Activated CD4-positive, alpha-beta memory T cell treated with anti-CD3 and anti-CD28 coated beads, Interleukin-2, amount 10 ng/mL, durations not matched to agents 7 days and 5 days (primary cell): Measurements from ENCODE around the gene PIF1. TPM values are rescaled to one million over a fixed set of nuclear protein-coding genes. Genes with fewer than 3 reads are reported as not detected.
"Not testable (repeated sequence)": the region's sequence is repeated elsewhere in the genome, so short reads cannot be mapped to it uniquely, and the experiment has no call there.

ENCODE experiments used
- CTCF ChIA-PET: fragments of 350-600 bp; sonication (Branson Sonifier 250); formaldehyde crosslinking; loops from one replicate; lab custom pipeline; 2021; ENCODE audit warnings: antibody characterized with exemption, inconsistent platforms; lab: Charles Lee
- POLR2A ChIA-PET: fragments of 350-600 bp; sonication (Branson Sonifier 250); formaldehyde crosslinking; loops from one replicate; lab custom pipeline; 2021; ENCODE audit warnings: antibody characterized with exemption; lab: Charles Lee
- DNase-seq: peaks from one replicate; pipeline ENCODE4 v3.0.0-alpha.2; 2020
- H3K27ac Mint-ChIP-seq: one replicate; pipeline ENCODE4 v1.8.0; 2021; ENCODE audit warnings: mild to moderate bottlenecking, mixed read lengths
- H3K27me3 Mint-ChIP-seq: one replicate; pipeline ENCODE4 v1.8.0; 2021; ENCODE audit warnings: mixed read lengths
- H3K36me3 Mint-ChIP-seq: one replicate; pipeline ENCODE4 v1.8.0; 2021; ENCODE audit warnings: low read depth, mixed read lengths
- H3K4me1 Mint-ChIP-seq: one replicate; pipeline ENCODE4 v1.8.0; 2021; ENCODE audit warnings: mixed read lengths
- H3K4me3 Mint-ChIP-seq: one replicate; pipeline ENCODE4 v1.8.0; 2021; ENCODE audit warnings: mild to moderate bottlenecking, mixed read lengths
- H3K9me3 Mint-ChIP-seq: one replicate; pipeline ENCODE4 v1.8.0; 2021; ENCODE audit warnings: mixed read lengths
- total RNA-seq, 2 experiments: library from RNA; stranded (reverse); gene quantifications; one replicate each; pipeline ENCODE4 v1.2.3, GENCODE V29; 2021

The PIF1 gene
- total RNA-seq, 2 experiments from 2014 or later: 46.1 to 49.1 TPM

DNA sequence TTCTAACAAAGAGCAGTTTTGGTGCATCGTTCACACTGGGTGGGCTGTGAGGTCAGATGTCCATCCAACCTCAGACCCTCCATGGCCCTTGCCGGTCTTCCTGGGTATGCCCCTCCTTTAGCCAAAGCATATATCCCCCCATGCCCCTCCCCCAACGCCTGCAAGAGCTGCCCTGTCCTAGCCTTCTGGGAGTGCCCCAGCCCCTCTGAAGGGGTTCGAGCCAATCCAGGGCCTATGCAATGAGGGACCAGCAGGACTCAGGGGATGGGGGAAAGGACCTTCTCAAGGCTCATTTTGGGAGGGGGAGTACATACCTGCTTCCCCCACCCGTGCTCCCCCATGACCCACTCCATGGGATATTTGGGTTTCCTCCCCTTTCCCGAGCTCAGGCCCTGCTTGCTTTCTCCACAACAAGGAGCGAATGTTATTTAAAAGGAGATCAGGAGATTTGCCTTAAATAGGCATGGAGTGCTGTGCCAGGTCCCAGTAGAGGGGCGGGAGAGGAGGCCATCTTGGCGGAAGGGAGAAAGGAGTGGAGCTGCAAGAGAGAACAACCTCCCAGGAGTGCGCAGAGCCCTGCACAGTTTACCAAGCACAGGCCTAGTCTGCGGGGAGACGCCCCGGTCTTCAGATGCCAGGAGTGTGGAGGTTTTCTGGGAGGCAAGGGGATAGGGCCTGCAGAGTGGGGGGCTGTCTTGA is 18.2 kb downstream of the PIF1 start:
- no peak for DNase-seq
- ChIA-PET CTCF (interaction anchor here (1.0 kb wide), 1 partner anchor 79 kb away, joined by 3 read pairs; no protein-coding TSS in a partner anchor), POLR2A (no interaction called here)
- no peak overlapping the region for H3K27ac Mint-ChIP-seq
- no peaks in the 10 kb centered on the region for H3K9me3 Mint-ChIP-seq
- no peaks in the 10 kb centered on the region for H3K36me3 Mint-ChIP-seq
- no peak overlapping the region for H3K4me3 Mint-ChIP-seq
- peaks cover 2% of the 10 kb centered on the region for H3K4me1 Mint-ChIP-seq
- H3K27me3 Mint-ChIP-seq: peaks cover 8% of the 10 kb centered on the region

DNA sequence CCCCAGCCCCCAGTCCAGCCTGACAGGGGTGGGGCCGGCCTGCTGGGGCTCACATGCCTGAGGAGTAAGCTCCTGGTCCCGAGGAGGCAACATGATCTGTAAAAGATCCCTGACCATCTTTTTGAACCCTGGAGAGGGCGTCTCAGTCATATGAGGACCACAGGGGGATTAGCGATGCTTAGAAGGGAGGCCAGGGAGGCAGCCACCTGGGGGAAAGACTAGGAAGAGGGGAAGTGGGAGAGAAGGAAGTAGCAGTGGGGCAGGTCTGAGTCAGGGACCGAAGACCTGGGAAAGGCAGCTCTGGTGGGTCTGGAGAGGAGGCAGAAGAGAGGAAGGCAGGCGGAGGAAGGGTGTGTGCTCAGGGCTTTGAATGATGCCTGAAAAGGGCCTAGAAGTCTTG is 18.9 kb downstream of the PIF1 start:
- no peak overlapping the region for H3K27ac Mint-ChIP-seq
- POLR2A ChIA-PET: no interaction called here
- CTCF ChIA-PET: no interaction called here
- no peak for DNase-seq
- peaks cover 8% of the 10 kb centered on the region for H3K27me3 Mint-ChIP-seq
- H3K4me1 Mint-ChIP-seq: peaks cover 2% of the 10 kb centered on the region
- no peaks in the 10 kb centered on the region for H3K9me3 Mint-ChIP-seq
- H3K4me3 Mint-ChIP-seq: no peak overlapping the region
- H3K36me3 Mint-ChIP-seq: no peaks in the 10 kb centered on the region

DNA sequence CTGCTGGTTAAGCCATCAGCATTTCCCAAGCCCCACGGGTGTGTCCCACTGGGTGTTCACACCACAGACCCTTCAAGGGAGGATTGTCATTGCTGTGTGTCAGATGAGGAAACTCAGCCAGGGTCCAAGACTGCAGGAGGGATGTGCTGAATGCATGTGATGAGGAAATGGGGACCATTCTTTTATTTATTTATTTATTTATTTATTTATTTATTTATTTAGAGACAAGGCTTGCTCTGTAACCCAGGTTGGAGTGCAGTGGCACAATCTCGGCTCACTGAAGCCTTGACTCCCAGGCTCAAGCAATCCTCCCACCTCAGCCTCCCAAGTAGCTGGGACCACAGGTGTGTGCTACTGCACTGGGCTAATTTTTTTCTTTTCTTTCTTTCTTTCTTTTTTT is 20.8 kb downstream of the PIF1 start:
- no peaks in the 10 kb centered on the region for H3K9me3 Mint-ChIP-seq
- H3K4me1 Mint-ChIP-seq: no peaks in the 10 kb centered on the region
- peaks cover 7% of the 10 kb centered on the region for H3K27me3 Mint-ChIP-seq
- no peak overlapping the region for H3K27ac Mint-ChIP-seq
- ChIA-PET CTCF (interaction anchor here (0.7 to 1.3 kb wide), 3 partner anchors 31 to 98 kb away, joined by 3 to 7 read pairs (median 4); no protein-coding TSS in a partner anchor), POLR2A (no interaction called here)
- no peaks in the 10 kb centered on the region for H3K36me3 Mint-ChIP-seq
- DNase-seq: no peak
- no peak overlapping the region for H3K4me3 Mint-ChIP-seq

DNA sequence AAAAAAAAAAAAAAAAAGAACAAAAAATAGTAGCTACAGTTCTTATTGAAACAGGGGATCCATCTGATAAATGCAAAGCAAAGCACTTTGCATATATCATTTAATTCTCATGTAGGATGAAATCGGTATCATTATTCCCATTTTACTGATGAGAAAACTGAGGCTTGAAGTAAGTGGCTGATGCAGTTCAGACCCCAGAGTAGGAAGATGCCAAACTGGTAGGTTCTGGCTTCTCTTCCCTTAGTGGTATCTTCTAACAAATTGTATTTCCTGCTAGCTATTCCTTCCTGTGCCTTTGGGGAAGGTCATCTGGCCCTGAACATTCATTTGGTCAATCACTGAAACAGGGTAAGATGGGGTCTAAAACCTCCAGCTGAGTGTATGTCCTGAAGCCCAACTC is 21.9 kb downstream of the PIF1 start:
- Mint-ChIP-seq H3K27ac (no peak overlapping the region), H3K9me3 (no peaks in the 10 kb centered on the region), H3K36me3 (no peaks in the 10 kb centered on the region), H3K4me3 (no peak overlapping the region), H3K27me3 (peaks cover 1% of the 10 kb centered on the region), H3K4me1 (no peaks in the 10 kb centered on the region)
- POLR2A ChIA-PET: no interaction called here
- CTCF ChIA-PET: interaction anchor here (1.2 kb wide), 1 partner anchor 76 kb away, joined by 3 read pairs; no protein-coding TSS in a partner anchor
- DNase-seq: no peak

DNA sequence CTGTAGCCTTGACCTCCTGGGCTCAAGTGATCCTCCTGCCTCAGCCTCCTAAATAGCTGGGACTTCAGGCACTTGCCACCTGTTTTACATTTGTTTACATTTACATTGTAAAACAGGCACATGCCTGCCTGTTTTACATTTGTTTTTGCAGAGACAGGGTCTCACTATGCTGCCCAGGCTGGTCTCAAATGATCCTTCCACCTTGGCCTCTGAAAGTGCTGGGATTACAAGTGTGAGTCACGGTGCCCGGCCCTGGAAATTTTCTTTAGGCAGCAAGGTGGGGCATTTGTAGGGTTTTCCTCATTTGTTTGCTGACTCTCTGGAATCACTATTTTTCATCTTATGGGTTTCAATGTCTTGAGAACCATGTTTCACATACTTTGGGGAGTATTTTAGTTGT is 25.0 kb downstream of the PIF1 start:
- no peak for DNase-seq
- no peak overlapping the region for H3K27ac Mint-ChIP-seq
- no peaks in the 10 kb centered on the region for H3K9me3 Mint-ChIP-seq
- H3K36me3 Mint-ChIP-seq: no peaks in the 10 kb centered on the region
- CTCF ChIA-PET: interaction anchor here (0.5 to 1.7 kb wide), 5 partner anchors 9 to 122 kb away, joined by 3 to 5 read pairs (median 3); no protein-coding TSS in a partner anchor
- H3K4me3 Mint-ChIP-seq: no peak overlapping the region
- H3K27me3 Mint-ChIP-seq: peaks cover 1% of the 10 kb centered on the region
- POLR2A ChIA-PET: no interaction called here
- H3K4me1 Mint-ChIP-seq: no peaks in the 10 kb centered on the region

DNA sequence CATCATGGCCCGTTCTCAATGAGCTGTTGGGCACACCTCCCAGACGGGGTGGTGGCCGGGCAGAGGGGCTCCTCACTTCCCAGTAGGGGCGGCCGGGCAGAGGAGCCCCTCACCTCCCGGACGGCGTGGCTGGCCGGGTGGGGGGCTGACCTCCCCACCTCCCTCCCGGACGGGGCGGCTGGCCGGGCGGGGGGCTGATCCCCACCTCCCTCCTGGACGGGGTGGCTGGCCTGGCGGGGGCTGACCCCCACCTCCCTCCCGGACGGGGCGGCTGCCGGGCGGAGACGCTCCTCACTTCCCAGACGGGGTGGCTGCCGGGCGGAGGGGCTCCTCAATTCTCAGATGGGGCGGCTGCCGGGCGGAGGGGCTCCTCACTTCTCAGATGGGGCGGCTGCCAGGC is 26.5 kb downstream of the PIF1 start:
- DNase-seq, H3K4me1 Mint-ChIP-seq, H3K27ac Mint-ChIP-seq, POLR2A ChIA-PET, H3K9me3 Mint-ChIP-seq, H3K4me3 Mint-ChIP-seq, CTCF ChIA-PET, H3K36me3 Mint-ChIP-seq, H3K27me3 Mint-ChIP-seq: not testable (repeated sequence)

DNA sequence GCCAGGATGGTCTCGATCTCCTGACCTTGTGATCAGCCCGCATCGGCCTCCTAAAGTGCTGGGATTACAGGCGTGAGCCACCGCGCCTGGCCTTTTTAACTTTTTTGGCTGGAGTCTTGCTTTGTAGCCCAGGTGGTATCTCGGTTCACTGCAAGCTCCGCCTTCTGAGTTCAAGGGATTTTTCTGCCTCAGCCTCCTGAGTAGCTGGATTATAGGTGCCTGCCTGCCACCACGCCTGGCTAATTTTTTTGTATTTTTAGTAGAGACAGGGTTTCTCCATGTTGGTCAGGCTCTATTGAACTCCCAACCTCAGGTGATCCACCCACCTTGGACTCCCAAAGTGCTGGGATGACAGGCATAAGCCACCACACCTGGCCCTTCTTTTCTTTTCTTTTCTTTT is 29.5 kb downstream of the PIF1 start:
- DNase-seq, POLR2A ChIA-PET, H3K9me3 Mint-ChIP-seq, H3K4me3 Mint-ChIP-seq, H3K4me1 Mint-ChIP-seq, H3K27ac Mint-ChIP-seq, H3K27me3 Mint-ChIP-seq, H3K36me3 Mint-ChIP-seq: not testable (repeated sequence)
- CTCF ChIA-PET: interaction anchor here (1.5 to 3.2 kb wide), 2 partner anchors 13 to 68 kb away, joined by 3 to 8 read pairs; no protein-coding TSS in a partner anchor

DNA sequence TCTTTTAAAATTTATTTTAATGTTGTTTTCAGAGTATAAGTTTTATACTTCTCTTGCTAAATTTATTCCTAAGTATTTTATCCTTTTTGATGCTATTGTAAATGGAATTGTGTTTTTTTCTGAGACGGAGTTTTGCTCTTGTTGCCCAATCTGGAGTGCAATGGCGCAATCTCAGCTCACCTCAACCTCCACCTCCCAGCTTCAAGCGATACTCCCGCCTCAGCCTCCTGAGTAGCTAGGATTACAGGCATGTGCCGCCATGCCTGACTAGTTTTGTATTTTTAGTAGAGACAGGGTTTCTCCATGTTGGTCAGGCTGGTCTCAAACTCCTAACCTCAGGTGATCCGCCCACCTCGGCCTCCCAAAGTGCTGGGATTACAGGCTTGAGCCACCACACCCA is 30.1 kb downstream of the PIF1 start:
- CTCF ChIA-PET: interaction anchor here (1.5 to 3.2 kb wide), 2 partner anchors 14 to 67 kb away, joined by 3 to 8 read pairs; no protein-coding TSS in a partner anchor
- DNase-seq, H3K27ac Mint-ChIP-seq, H3K9me3 Mint-ChIP-seq, H3K36me3 Mint-ChIP-seq, H3K27me3 Mint-ChIP-seq, H3K4me1 Mint-ChIP-seq, H3K4me3 Mint-ChIP-seq, POLR2A ChIA-PET: not testable (repeated sequence)

DNA sequence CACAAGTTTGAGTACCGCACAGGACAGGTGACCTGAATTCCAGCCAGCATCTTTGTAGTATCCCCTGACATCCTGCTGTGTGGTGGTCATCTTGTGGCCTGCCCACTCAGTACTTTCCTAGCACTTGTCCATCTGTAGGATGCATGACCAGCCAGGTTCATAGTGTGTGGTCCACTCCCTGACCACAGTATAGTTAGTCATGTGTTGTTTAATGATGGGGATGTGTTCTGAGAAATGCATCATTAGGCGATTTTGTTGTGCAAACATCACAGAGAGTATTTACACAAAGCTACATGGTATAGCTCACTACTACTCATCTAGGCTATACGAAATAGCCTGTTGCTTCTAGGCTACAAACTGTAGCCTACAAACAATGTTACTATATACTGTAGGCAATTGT is 33.2 kb downstream of the PIF1 start:
- Mint-ChIP-seq H3K4me1 (no peaks in the 10 kb centered on the region), H3K36me3 (no peaks in the 10 kb centered on the region), H3K9me3 (no peaks in the 10 kb centered on the region), H3K27me3 (no peaks in the 10 kb centered on the region), H3K27ac (no peak overlapping the region), H3K4me3 (no peak overlapping the region)
- DNase-seq: no peak
- POLR2A ChIA-PET: no interaction called here
- CTCF ChIA-PET: no interaction called here

DNA sequence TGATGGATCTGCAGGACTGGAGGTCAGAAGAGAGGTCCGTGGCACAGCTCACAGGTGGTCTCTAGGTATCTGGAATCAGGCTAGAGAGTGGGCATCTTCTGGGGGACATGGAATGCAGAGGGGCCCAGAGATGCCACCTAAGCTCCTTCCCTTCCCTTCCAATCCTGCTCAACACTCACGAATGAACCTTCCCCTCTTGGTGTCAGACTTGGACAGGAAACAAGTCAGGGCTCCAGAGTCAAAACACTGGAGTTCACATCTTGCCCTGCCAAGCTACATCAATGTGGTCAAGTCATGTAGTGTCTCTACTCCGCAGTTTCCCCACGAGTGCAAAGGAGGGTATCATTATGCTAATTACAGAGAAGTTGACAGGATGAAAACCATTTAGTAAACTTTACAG is 34.0 kb downstream of the PIF1 start:
- ChIA-PET POLR2A (no interaction called here), CTCF (no interaction called here)
- H3K36me3 Mint-ChIP-seq: no peaks in the 10 kb centered on the region
- DNase-seq: no peak
- H3K4me3 Mint-ChIP-seq: no peak overlapping the region
- no peak overlapping the region for H3K27ac Mint-ChIP-seq
- no peaks in the 10 kb centered on the region for H3K27me3 Mint-ChIP-seq
- no peaks in the 10 kb centered on the region for H3K9me3 Mint-ChIP-seq
- H3K4me1 Mint-ChIP-seq: no peaks in the 10 kb centered on the region

DNA sequence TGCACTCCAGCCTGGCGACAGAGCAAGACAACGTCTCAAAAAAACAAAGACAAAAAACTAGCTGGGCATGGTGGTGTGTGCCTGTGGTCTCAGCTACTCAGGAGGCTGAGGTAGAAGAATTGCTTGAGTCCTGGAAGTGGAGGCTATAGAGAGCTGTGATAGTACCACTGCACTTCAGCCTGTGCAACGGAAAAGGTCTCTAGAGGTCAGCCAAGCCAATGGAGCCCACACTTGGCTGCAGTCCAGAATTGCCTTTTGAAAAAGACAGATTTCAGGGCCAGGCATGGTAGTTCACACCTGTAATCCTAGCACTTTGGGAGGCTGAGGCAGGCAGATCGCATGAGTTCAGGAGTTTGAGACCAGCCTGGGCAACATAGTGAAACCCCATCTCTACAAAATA is 41.7 kb downstream of the PIF1 start:
- ChIA-PET CTCF (no interaction called here), POLR2A (no interaction called here)
- Mint-ChIP-seq H3K36me3 (no peaks in the 10 kb centered on the region), H3K9me3 (no peaks in the 10 kb centered on the region), H3K27ac (no peak overlapping the region), H3K4me1 (peaks cover 20% of the 10 kb centered on the region), H3K27me3 (peaks cover 8% of the 10 kb centered on the region), H3K4me3 (no peak overlapping the region)
- no peak for DNase-seq

DNA sequence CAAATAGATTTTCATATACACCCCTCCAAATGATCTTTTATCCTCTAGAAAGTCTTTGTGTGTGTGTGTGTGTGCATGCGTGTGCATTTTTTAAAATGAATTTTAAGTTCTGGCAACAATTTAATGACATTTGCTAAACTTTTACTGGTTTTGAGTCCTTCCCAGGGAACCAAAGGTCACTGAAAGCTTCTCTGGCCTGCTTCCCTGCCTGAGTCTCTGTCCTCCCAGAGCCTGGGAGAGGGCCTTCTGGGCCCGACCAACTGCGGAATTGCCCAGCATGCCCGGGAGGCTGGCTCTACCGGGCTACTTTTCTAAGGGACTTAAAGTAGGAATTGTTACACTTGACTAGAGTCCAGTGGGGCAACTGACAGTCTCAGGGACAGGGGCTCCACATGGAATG is 42.7 kb downstream of the PIF1 start:
- CTCF ChIA-PET: interaction anchor here (1.2 to 1.8 kb wide), 3 partner anchors 26 to 112 kb away, joined by 3 to 9 read pairs (median 6); no protein-coding TSS in a partner anchor
- POLR2A ChIA-PET: interaction anchor here (1.1 to 1.9 kb wide), 2 partner anchors 111 to 522 kb away, joined by 3 to 15 read pairs; partner anchors contain the start of gene RNU5B-1
- Mint-ChIP-seq H3K4me3 (no peak overlapping the region), H3K9me3 (no peaks in the 10 kb centered on the region), H3K4me1 (peaks cover 20% of the 10 kb centered on the region), H3K36me3 (no peaks in the 10 kb centered on the region), H3K27me3 (peaks cover 17% of the 10 kb centered on the region), H3K27ac (no peak overlapping the region)
- DNase-seq: no peak

DNA sequence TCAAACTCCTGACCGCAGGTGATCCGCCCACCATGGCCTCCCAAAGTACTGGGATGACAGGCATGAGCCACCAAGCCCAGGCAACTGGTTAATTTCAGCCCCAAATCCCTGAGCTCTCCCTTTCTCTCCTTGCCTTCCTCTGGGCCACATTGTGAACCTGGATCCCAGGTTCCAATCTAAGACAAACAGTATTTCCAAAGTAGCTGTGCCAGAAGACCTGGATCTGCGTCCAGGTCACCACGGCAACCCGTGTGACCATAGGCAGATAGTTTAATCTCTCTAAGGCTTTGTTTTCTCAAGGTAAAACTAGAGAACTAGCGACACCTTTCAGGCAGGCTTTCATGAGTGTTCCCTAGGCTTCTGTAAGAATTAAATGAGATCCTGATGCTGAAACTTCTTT is 44.1 kb downstream of the PIF1 start:
- H3K36me3 Mint-ChIP-seq: no peaks in the 10 kb centered on the region
- H3K9me3 Mint-ChIP-seq: no peaks in the 10 kb centered on the region
- H3K27ac Mint-ChIP-seq: no peak overlapping the region
- POLR2A ChIA-PET: interaction anchor here (1.9 kb wide), 1 partner anchor 112 kb away, joined by 15 read pairs; no protein-coding TSS in a partner anchor
- H3K27me3 Mint-ChIP-seq: peaks cover 30% of the 10 kb centered on the region
- H3K4me1 Mint-ChIP-seq: peaks cover 22% of the 10 kb centered on the region
- no peak for DNase-seq
- CTCF ChIA-PET: interaction anchor here (1.7 to 1.8 kb wide), 2 partner anchors 28 to 113 kb away, joined by 6 to 9 read pairs; no protein-coding TSS in a partner anchor
- no peak overlapping the region for H3K4me3 Mint-ChIP-seq
